AG04450 (cell line): ENCODE results near the gene DCPS. TPM values are rescaled to one million over a fixed set of nuclear protein-coding genes. Genes with fewer than 3 reads are reported as not detected.

ENCODE experiments used
- CTCF ChIA-PET: fragments of 300-600, 350-600 bp; formaldehyde crosslinking; extraction: SDS; loops from one replicate; lab custom pipeline; 2022; ENCODE audit warnings: antibody characterized with exemption, inconsistent platforms; lab: Charles Lee
- POLR2A ChIA-PET: fragments of 350-600 bp; formaldehyde crosslinking; extraction: SDS; loops from one replicate; lab custom pipeline; 2021; ENCODE audit warnings: antibody characterized with exemption, inconsistent platforms; lab: Yijun Ruan, JAX
- DNase-seq: peaks from one replicate; pipeline ENCODE4 v3.0.0-alpha.2; 2011; ENCODE audit warnings: low read depth, low spot score
- H3K27ac ChIP-seq: one replicate; pipeline ENCODE4 v1.5.1; 2012; ENCODE audit warnings: low read depth, low read length, control low read depth
- H3K27me3 ChIP-seq: one replicate; pipeline ENCODE4 v1.6.0; 2012; ENCODE audit warnings: low read length; ENCODE audit not compliant: control insufficient read depth, insufficient read depth
- H3K4me3 ChIP-seq: 2 replicates; pipeline ENCODE4 v1.5.1; 2011; ENCODE audit warnings: mild to moderate bottlenecking, low read depth, low read length, control low read depth
- H3K9me3 ChIP-seq: 2 replicates; pipeline ENCODE4 v1.5.1; 2012; ENCODE audit warnings: low read length; ENCODE audit not compliant: control insufficient read depth, insufficient read depth
- CTCF ChIP-seq: IDR thresholded peaks from 2 replicates; pipeline ENCODE4 v1.5.1; 2011; ENCODE audit warnings: low read depth, low read length, control low read depth, inconsistent platforms
- polyA plus RNA-seq: library from polyadenylated mRNA; depleted of rRNA; stranded (reverse); fragments of >200 nt; gene quantifications from 2 replicates; pipeline ENCODE4 v1.2.3, GENCODE V29; 2011

DCPS gene
- polyA plus RNA-seq, 1 experiment = 20.4 TPM

- no peaks in the 10 kb centered on the region for H3K27me3 ChIP-seq
- ChIA-PET CTCF (no interaction called here), POLR2A (no interaction called here)
- H3K27ac ChIP-seq = no peak overlapping the region
- no peak overlapping the region for H3K4me3 ChIP-seq
- TF ChIP-seq CTCF = no peak
- no peak for DNase-seq
- no peaks in the 10 kb centered on the region for H3K9me3 ChIP-seq
Measured at GRCh38 chr11:126280595-126280994, 23.3 kb upstream of the DCPS start.

GRCh38 chr11:126281245-126281644 lies 22.6 kb upstream of the DCPS start:
- H3K27me3 ChIP-seq = no peaks in the 10 kb centered on the region
- no peak for DNase-seq
- no peak for TF ChIP-seq CTCF
- no peak overlapping the region for H3K4me3 ChIP-seq
- no peaks in the 10 kb centered on the region for H3K9me3 ChIP-seq
- H3K27ac ChIP-seq = no peak overlapping the region
- ChIA-PET POLR2A (no interaction called here), CTCF (no interaction called here)

- no peak for TF ChIP-seq CTCF
- Histone ChIP-seq H3K27ac (no peak overlapping the region), H3K27me3 (no peaks in the 10 kb centered on the region), H3K4me3 (no peak overlapping the region), H3K9me3 (no peaks in the 10 kb centered on the region)
- ChIA-PET POLR2A (interaction anchor here (1.2 kb wide), 1 partner anchor 12 kb away, joined by 4 read pairs; the partner anchor contains the start of genes FOXRED1 and SRPRA), CTCF (interaction anchor here (1.1 kb wide), 1 partner anchor 199 kb away, joined by 3 read pairs; no protein-coding TSS in a partner anchor)
- no peak for DNase-seq
Measured at GRCh38 chr11:126281666-126282175, 22.1 kb upstream of the DCPS start.

DNA sequence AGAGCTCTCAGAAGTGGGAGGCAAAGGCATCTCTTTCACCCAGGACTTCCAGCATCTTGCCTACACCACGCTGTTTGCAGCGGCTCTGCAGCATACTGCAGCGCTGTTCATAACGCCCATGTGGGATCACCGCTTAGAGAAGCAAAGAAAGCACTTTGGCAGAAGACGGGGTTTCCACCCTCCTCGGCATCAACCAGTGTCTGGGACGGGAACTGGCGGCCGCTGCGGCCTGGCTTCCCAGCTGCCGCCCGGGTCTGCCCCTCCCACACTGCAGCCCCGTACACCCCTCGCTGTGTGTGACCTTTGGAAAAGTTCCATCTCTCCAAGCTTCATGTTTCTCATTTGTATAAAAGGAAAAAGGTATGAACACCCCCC lies 21.5 kb upstream of the DCPS start:
- no peaks in the 10 kb centered on the region for H3K27me3 ChIP-seq
- ChIA-PET CTCF (interaction anchor here (0.6 to 1.1 kb wide), 2 partner anchors 63 to 198 kb away, joined by 3 read pairs; no protein-coding TSS in a partner anchor), POLR2A (interaction anchor here (1.2 kb wide), 1 partner anchor 13 kb away, joined by 4 read pairs; the partner anchor contains the start of genes FOXRED1 and SRPRA)
- H3K27ac ChIP-seq = no peak overlapping the region
- peak overlapping the region; percentile 78 for H3K4me3 ChIP-seq
- no peak for TF ChIP-seq CTCF
- DNase-seq = no peak
- no peaks in the 10 kb centered on the region for H3K9me3 ChIP-seq

- POLR2A ChIA-PET = interaction anchor here (1.2 kb wide), 1 partner anchor 14 kb away, joined by 4 read pairs; the partner anchor contains the start of genes FOXRED1 and SRPRA
- Histone ChIP-seq H3K27me3 (no peaks in the 10 kb centered on the region), H3K4me3 (peak within 1 kb of the TSS; percentile 78), H3K9me3 (no peaks in the 10 kb centered on the region), H3K27ac (peak within 1 kb of the TSS; percentile 78)
- TF ChIP-seq CTCF = peak; percentile 2; the same call in 1 of the 2 replicates
- CTCF ChIA-PET = interaction anchor here (0.6 to 1.1 kb wide), 3 partner anchors 11 to 198 kb away, joined by 3 read pairs; no protein-coding TSS in a partner anchor
- DNase-seq = no peak
Measured at GRCh38 chr11:126282736-126283591, 20.9 kb upstream of the DCPS start, which contains the start of gene TIRAP. Gene TIRAP (plus strand): TSS chr11:126283093. CDS start chr11:126290895, 7,802 bp downstream.
